Suprapubic skin (tissue), 4 donors: ENCODE data around the gene NRG3. TPM values are rescaled to one million over a fixed set of nuclear protein-coding genes. Genes with fewer than 3 reads are reported as not detected.

Experiments
- DNase-seq, 2 donors: peaks; one replicate each; pipeline ENCODE4 v3.0.0-alpha.2; 2019; ENCODE audit warnings: low spot score in 2 of 2
- H3K27ac ChIP-seq: fragments of 200-600 bp; sonication (generic); one replicate; pipeline ENCODE4 v1.5.1; 2019
- H3K27me3 ChIP-seq: fragments of 200-600 bp; sonication (generic); one replicate; pipeline ENCODE4 v1.5.1; 2019
- H3K36me3 ChIP-seq: fragments of 200-600 bp; sonication (generic); one replicate; pipeline ENCODE4 v1.5.1; 2019
- H3K4me1 ChIP-seq: fragments of 200-600 bp; sonication (generic); one replicate; pipeline ENCODE4 v1.5.1; 2019
- H3K4me3 ChIP-seq: fragments of 200-600 bp; sonication (generic); one replicate; pipeline ENCODE4 v1.5.1; 2019; ENCODE audit warnings: mild to moderate bottlenecking
- H3K9me3 ChIP-seq: fragments of 200-600 bp; sonication (generic); one replicate; pipeline ENCODE4 v1.5.1; 2019
- CTCF ChIP-seq, 2 donors: fragments of 200-600 bp in 1 of 2; fragments of 450-650 bp in 1 of 2; sonication (generic) in 1 of 2; IDR thresholded peaks; one replicate each; pipeline ENCODE4 v1.5.1; 2016 to 2019; ENCODE audit warnings: antibody characterized with exemption in 2 of 2, mild to moderate bottlenecking in 1 of 2, moderate library complexity in 1 of 2
- EP300 ChIP-seq: sonication (generic); formaldehyde crosslinking; IDR thresholded peaks from one replicate; pipeline ENCODE4 v1.6.1; 2017; ENCODE audit warnings: antibody characterized with exemption
- POLR2A ChIP-seq, 2 donors: fragments of 450-650 bp; IDR thresholded peaks; one replicate each; pipeline ENCODE4 v1.6.1; 2017; ENCODE audit warnings: antibody characterized with exemption in 2 of 2, mild to moderate bottlenecking in 2 of 2, moderate library complexity in 2 of 2
- POLR2AphosphoS5 ChIP-seq, 3 donors: sonication (generic); formaldehyde crosslinking; IDR thresholded peaks; one replicate each; pipeline ENCODE4 v1.6.1; 2017; ENCODE audit warnings: antibody characterized with exemption in 3 of 3
- WGBS: methylation state at CpG from one replicate; pipeline ENCODE4 v1.1.5; 2018; 5-methylcytosine and 5-hydroxymethylcytosine counted together
- total RNA-seq, 4 donors: library from RNA; depleted of rRNA; stranded (reverse); fragments of >200 nt; gene quantifications; one replicate each; pipeline ENCODE4 v1.1.0, GENCODE V29; 2016

NRG3 gene
- total RNA-seq, 4 donors from 2014 or later, result 0.65 to 3.5 (median 1.3) TPM

GRCh38 chr10:81870472-81870871, 4.5 kb upstream of the NRG3 start:
- H3K4me1 ChIP-seq, result peaks cover 2% of the 10 kb centered on the region
- TF ChIP-seq CTCF (IDR thresholded peaks at IDR 0.05), result no peak
- no peak for TF ChIP-seq POLR2AphosphoS5 (IDR thresholded peaks at IDR 0.05)
- no peak for TF ChIP-seq EP300
- no peak for TF ChIP-seq POLR2A (IDR thresholded peaks at IDR 0.05)
- no peaks in the 10 kb centered on the region for H3K36me3 ChIP-seq
- H3K27ac ChIP-seq, result no peak overlapping the region
- H3K27me3 ChIP-seq, result peaks cover 38% of the 10 kb centered on the region
- no peak for DNase-seq
- 57% methylated on average over 4 of the region's 4 CpGs for WGBS
- no peak overlapping the region for H3K4me3 ChIP-seq
- H3K9me3 ChIP-seq, result no peaks in the 10 kb centered on the region

DNA sequence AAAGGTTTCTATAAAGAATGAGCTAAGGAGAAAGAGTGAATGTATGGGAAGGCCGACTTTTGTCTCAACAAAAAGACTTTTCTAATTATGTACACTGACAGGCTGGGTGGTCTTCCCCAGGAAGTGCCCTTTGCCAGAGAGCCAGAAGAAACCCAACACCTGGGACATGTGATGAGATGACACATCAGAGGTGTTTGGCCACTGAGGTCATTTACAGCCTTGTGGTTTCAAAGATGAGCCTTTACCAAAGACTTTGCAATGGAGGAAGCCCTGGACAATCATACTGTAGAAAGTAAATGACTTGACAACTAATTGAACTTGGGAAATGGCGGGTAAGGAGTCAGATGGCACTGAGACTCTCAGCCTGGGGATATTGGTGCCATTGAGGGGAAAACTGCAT, 3.4 kb upstream of the NRG3 start:
- Histone ChIP-seq H3K4me3 (no peak overlapping the region), H3K27ac (no peak overlapping the region), H3K9me3 (no peaks in the 10 kb centered on the region), H3K27me3 (peaks cover 49% of the 10 kb centered on the region), H3K4me1 (peaks cover 10% of the 10 kb centered on the region), H3K36me3 (no peaks in the 10 kb centered on the region)
- 92% methylated on average over 2 of the region's 2 CpGs for WGBS
- no peak for DNase-seq
- no peak for TF ChIP-seq POLR2A (IDR thresholded peaks at IDR 0.05)
- no peak for TF ChIP-seq EP300
- no peak for TF ChIP-seq POLR2AphosphoS5 (IDR thresholded peaks at IDR 0.05)
- no peak for TF ChIP-seq CTCF (IDR thresholded peaks at IDR 0.05)

DNA sequence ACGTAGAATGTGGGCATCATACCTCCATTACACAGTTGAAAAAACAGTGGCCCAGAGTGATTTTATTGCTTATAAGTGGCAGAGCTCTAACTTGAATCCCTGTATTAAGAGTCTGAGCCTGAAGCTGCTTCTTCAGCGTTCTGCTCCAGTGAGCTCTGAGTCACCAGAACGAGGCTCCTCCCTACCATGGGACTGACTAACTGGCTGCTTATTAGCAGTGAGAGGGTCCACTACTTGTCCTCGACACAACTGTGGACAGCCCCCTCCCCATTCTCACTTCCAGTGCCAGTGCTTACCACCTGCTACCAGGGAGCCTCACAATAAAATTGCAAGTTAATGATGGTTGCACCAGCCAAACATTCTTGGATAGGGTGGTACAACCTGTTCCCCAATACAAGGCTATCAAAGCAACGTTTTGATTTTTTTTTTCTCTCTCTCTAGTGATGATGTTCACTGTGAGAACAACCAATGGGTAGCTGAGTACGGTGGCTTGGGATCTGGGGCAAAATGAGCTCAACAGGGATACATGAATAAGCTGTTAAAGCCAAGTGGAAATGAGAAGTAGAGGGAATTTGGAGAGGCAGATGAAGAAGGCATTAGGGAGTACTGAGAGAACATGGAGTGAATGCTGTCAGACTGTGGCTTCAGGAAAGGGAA, 2.7 kb upstream of the NRG3 start:
- no peak for TF ChIP-seq POLR2A (IDR thresholded peaks at IDR 0.05)
- no peak for TF ChIP-seq EP300
- no peak for TF ChIP-seq CTCF (IDR thresholded peaks at IDR 0.05)
- TF ChIP-seq POLR2AphosphoS5 (IDR thresholded peaks at IDR 0.05), result no peak
- no peaks in the 10 kb centered on the region for H3K9me3 ChIP-seq
- H3K4me1 ChIP-seq, result peaks cover 10% of the 10 kb centered on the region
- H3K27ac ChIP-seq, result no peak overlapping the region
- H3K36me3 ChIP-seq, result no peaks in the 10 kb centered on the region
- 32% methylated on average over 6 of the region's 6 CpGs for WGBS
- peaks cover 57% of the 10 kb centered on the region for H3K27me3 ChIP-seq
- no peak for DNase-seq
- no peak overlapping the region for H3K4me3 ChIP-seq

DNA sequence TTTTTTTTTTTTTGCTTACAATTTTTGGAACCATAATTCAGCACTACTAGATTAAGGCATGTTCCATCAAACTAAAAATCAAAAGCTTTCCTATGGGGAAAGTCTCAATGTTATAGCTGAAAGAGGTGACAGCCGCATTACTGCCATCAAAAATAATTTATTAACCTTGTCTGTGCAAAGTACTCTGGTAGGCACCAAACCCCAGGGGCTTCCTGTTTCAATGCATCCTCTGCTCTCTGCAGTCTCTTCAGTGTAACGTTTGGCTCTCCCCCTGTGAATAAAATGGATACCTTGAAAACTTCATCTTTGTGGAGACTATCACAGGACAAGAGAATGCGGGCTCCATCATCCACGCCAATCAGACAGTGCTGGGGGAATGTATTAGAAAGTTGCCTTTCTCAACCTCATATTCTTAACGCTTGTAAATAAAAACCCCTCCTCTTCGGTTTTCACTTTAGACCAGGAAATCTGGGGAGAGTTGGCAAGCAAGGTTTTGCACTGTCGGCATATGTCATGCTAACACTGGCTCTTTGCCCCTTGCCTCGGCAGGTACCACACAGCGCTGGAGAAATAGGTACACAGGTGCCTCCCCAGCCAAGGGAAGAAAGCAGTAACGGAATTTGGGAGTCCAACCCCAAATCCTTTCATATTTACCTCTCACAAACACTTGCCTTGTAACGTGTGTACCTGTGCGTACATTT, 1.6 kb upstream of the NRG3 start:
- Histone ChIP-seq H3K27me3 (peaks cover 64% of the 10 kb centered on the region), H3K27ac (no peak overlapping the region), H3K4me1 (peaks cover 10% of the 10 kb centered on the region), H3K9me3 (no peaks in the 10 kb centered on the region), H3K36me3 (no peaks in the 10 kb centered on the region), H3K4me3 (peak overlapping the region; percentile 39)
- 17% methylated on average over 10 of the region's 12 CpGs for WGBS
- TF ChIP-seq POLR2A (IDR thresholded peaks at IDR 0.05) (no peak), EP300 (no peak), POLR2AphosphoS5 (IDR thresholded peaks at IDR 0.05) (no peak), CTCF (IDR thresholded peaks at IDR 0.05) (no peak)
- DNase-seq, result no peak

DNA sequence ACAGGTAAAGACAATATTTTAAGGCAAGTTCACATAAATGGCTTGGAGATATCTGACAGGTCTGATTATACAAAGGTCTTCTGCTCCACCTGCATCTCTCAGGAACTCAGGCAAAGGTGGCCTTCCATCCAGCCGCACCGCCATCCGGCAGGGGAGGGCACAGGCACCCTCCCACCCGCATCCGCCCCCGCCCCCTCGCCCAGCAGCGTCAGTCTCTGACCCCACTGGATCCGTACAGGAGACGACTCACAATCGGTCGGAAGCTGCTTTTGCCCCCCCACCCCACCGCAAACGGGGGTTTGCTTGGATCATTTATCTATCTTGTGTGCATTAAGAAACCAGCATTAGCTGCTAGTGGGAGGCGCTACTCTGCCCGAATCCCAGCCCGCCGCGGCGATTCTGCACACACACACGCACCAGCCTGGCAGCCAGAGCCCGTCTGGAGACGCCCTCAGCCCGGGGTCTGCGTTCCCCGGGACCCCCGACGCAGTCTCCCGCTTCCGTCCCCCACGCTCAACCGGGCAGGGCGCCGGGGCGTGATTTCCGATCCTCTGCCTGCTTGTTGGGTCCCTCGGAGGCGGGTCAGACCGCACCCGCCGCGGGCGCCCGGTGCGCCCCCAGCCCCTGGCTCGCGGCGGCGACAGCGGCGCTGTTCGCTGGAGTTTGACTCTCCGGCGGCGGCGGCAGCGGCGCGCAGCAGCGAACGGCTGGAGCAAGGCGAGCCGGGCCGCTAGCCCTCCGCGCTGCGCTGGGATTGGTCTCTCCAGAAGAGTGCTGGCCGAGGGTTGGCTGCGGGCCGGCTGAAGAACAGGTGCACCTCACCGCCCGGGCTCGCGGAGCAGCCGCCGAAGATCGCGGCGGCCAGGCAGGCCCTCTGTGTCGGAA, 820 bp upstream of the NRG3 start:
- no peak overlapping the region for H3K27ac ChIP-seq
- no peak for TF ChIP-seq EP300
- no peak for TF ChIP-seq CTCF (IDR thresholded peaks at IDR 0.05)
- TF ChIP-seq POLR2AphosphoS5 (IDR thresholded peaks at IDR 0.05), result no peak
- TF ChIP-seq POLR2A (IDR thresholded peaks at IDR 0.05), result no peak
- H3K4me3 ChIP-seq, result peak overlapping the region; percentile 39
- under 1% methylated on average over 28 of the region's 80 CpGs for WGBS
- DNase-seq, result no peak
- peaks cover 64% of the 10 kb centered on the region for H3K27me3 ChIP-seq
- H3K36me3 ChIP-seq, result no peaks in the 10 kb centered on the region
- no peaks in the 10 kb centered on the region for H3K9me3 ChIP-seq
- peaks cover 10% of the 10 kb centered on the region for H3K4me1 ChIP-seq
